NCI-H82 treated with DMSO at 0.1 percent for 48 hours (cell line): ENCODE data around the gene NELFB.
A peak's percentile ranks its signal among the peaks of the same experiment; 100 is the strongest.

Experiments
- DNase-seq: peaks from one replicate; lab custom pipeline; 2025; ENCODE audit not compliant: unreplicated experiment; lab: John Stamatoyannopoulos, UW

Gene NELFB

GRCh38 chr9:137254624-137255447 is at the start of gene NELFB:
NELFB (plus strand) TSS chr9:137255327.
- DNase-seq: peak; percentile 52

DNA sequence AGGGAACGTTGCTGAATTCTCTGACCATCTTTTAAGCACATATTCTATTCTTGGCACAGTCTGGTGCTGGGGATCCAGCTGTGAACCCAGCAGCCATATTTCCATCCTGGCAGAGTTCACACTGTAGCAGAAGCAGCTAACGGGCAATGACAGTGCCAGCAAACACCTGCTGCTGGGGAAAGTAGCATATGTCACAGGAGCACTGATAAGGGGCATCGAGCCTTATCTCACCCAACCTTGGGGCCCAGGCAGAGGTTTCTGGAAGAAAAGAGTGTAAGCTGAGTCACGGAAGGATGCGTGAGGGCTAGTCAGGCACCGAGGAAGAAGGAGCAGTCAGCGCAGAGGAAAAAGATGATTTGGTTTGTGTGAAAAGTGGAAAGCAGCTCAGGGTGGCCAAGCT is 48.5 kb upstream of the NELFB start:
- DNase-seq: no peak

DNA sequence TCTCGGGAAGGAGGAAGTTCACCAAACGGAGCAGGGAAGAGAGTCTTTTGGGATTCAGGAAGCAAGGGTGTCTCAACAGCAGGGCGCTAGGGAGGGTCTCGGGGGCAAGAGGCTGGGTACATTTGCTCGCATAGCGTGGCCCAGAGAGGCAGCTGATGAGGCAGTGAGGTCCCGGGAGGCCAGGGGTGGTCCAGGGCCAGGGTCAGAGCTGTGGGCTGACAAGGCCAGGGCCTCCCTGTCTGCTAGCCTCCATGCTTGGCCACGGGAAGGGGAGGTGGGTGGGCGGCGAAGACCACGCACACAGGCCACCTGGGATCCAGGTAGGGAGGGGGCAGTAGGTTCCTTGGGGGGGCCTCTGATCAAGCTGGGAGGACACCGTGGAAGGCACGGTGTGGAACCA is 43.6 kb upstream of the NELFB start:
- no peak for DNase-seq

DNA sequence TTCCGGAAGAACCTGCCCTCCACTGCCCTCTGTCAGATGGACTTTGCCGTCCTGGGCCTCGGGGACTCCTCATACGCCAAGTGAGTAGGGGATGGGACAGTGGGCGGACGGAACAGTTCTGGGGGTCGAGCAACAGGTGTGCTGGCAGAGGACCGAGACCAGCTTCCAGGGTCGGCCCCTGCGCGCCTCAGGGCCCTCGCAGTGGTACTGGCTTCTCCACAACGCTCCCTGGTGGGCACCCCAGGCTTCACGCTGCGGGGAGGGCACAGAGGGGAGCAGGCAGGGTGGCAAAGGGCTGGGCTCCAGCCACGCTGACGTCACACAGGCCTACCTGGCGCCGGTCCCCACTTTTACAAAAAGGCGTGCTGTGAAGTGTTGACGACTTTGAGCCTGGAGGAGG is 42.6 kb upstream of the NELFB start:
- DNase-seq: no peak

- DNase-seq: no peak
These were observed 41.7 kb upstream of the NELFB start for GRCh38 chr9:137213160-137214060.

- no peak for DNase-seq
These were observed 40.5 kb upstream of the NELFB start for GRCh38 chr9:137214620-137215019.

DNA sequence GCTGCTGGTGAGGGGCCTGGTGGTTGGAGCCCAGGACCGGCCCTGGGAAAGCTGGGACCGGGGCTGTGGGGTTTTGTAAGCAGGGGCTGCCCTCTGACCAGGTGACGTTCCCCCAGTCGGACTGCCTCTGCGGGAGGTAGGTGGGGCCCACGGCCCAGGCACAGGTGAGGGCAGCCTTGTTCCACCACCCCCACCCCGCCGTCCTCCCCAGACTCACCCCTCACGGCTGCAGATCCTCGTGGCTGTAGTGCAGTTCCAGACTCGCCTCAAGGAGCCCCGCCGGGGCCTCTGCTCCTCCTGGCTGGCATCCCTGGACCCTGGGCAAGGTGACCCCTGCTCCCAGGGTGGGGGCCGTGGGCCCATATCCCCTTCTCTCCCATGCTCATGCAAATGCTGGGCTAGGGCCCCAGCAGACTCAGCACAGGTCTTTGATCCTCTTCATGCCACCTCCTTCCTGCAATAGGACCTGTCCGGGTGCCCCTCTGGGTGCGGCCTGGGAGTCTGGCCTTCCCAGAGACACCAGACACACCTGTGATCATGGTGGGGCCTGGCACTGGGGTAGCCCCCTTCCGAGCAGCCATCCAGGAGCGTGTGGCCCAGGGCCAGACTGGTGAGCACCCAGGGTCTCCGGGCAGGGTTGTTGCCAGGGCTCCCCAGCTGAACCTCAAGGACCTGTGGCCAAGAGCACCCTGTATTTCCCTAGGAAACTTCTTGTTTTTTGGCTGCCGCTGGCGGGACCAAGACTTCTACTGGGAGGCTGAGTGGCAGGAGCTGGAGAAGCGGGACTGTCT is 39.7 kb upstream of the NELFB start:
- no peak for DNase-seq

GRCh38 chr9:137216188-137216965 is 38.8 kb upstream of the NELFB start:
- no peak for DNase-seq

DNA sequence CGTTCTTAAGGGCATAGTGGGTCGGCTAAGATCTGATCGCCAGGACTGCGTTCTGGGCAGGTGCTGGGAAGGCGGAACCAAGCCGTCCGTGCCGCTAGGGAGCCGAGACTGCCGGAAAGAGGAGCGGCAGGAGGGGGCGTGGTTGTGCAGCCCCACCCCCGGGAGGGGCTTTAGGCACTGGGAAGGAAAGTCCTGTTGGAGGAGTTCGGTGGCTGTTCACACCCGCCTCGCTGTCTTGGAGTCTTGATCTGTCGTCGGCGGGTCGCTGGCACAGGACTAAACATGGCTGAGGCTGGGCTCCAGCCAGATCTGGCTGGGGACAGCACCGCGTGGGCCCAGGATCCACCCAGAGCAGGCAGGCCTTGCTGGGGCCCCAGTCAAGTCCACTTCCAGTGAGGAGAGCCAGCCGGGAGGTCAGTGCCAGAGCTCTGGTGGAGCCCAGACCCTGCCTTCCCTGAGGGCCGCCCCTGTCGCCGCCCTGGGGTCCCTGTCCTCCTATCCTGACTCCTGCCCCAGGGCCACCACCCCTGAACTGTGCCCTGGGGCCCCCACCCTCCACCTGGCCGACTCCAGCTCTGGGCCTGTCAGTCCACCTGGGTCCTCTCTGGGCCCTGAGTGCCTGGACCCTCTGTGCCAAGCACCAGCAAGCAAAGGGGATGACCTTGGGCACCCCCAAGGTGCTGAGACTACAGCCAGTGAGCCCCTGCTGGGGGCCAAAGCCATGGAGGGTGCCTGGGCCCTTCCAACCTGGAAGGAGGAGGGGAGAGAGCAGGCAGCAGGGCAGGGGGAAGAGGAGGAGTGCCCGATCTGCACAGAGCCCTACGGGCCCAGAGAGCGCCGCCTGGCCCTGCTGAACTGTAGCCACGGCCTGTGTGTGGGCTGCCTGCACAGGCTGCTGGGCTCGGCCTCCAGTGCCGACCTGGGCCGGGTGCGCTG is 37.6 kb upstream of the NELFB start:
- DNase-seq: no peak

- DNase-seq: no peak
These were observed 36.8 kb upstream of the NELFB start for GRCh38 chr9:137218212-137218753.

GRCh38 chr9:137218754-137219271 is 36.3 kb upstream of the NELFB start:
- no peak for DNase-seq

DNA sequence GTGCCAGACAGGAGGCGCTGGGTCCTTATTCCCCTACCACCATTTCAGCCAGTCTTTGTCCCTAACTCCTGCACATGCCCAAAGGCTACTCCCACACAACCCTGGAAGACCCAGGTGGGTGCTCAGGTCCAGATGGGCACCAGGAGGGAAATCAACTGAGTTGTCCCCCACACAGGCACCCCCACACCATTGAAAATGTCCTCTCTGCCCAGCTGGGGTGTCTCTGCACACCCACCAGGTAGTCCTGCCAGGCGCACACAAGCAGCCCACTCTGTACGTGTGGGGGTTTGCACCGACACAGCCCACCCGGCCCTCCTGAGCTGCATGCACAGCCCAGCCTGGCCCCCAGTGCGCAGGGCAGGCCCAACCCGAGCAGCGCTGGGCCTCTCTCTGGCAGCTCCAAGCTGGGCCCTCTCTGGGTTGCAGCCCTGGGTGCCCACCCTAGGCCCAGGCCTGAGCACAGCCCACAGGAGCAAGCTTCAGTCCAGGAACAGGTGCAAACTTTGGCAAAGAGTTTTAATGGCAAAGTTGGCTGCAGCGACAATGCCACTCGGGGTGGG is 35.3 kb upstream of the NELFB start:
- no peak for DNase-seq

DNA sequence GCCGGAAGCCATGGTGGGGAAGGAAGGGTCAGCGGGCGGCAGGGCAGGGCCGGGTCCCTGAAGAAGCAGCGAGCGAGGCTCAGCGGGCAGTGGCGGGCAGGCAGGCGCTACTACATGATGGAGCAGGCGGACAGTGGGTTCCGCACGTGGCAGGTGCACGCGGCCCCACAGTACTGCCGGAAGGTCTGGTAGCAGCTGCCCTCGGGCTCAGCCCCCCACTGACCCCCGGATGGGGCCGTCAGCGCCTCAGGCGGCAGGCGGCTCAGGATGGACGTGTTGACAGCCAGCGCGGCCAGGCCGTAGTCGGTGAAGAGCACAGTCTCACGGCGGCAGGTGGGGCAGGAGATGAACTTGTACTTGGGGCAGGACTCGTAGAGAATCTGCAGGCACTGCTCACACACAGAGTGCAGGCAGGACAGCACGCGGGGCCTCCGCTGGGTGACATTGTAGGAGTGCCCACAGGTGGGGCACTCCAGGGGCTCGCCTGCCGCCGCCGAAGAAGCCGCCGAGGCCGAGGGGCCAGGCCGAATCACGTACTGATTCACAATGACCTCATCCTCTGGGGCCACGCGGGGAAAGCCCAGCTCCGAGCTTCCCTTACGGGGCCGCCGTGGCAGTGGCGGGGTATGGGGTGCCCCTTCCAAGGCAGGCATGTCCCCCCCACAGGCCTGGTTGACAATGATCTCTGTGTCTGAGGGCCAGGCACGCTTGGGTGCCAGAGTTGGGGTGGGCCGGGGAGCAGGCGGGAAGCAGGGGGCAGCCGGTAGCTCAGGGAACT is 34.6 kb upstream of the NELFB start:
- DNase-seq: no peak

- DNase-seq: no peak
These were observed 34.0 kb upstream of the NELFB start for GRCh38 chr9:137221095-137221505.

DNA sequence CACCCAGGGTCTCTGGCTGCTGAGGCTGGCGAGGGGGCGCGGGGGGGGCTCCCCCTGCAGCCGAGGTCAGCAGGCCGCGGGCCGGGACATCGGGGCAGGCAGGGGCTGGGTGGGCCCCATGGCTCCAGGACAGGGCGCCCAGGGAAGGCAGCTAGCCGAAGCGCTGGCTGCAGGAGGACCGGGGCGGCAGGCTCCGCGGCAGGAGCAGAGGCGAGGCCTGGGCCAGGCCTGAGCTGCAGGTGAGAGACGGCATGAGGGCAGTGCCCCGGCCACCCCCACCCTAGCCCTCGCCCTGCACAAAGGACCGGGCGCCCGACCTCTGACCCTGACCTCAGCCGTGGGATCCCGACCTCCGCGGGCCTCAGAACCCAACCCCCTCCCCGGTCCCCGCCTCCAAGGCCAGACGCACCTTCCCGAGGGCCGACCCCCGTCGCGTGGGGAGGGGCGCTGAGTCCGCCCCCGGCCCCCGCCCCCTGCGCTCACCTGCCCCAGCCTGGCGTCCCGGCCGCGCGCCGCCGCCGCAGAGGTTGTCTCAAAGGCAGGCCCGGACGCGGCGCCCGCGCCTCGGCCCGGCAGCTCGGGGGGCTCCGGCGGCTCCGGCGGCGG is 33.5 kb upstream of the NELFB start:
- no peak for DNase-seq

DNA sequence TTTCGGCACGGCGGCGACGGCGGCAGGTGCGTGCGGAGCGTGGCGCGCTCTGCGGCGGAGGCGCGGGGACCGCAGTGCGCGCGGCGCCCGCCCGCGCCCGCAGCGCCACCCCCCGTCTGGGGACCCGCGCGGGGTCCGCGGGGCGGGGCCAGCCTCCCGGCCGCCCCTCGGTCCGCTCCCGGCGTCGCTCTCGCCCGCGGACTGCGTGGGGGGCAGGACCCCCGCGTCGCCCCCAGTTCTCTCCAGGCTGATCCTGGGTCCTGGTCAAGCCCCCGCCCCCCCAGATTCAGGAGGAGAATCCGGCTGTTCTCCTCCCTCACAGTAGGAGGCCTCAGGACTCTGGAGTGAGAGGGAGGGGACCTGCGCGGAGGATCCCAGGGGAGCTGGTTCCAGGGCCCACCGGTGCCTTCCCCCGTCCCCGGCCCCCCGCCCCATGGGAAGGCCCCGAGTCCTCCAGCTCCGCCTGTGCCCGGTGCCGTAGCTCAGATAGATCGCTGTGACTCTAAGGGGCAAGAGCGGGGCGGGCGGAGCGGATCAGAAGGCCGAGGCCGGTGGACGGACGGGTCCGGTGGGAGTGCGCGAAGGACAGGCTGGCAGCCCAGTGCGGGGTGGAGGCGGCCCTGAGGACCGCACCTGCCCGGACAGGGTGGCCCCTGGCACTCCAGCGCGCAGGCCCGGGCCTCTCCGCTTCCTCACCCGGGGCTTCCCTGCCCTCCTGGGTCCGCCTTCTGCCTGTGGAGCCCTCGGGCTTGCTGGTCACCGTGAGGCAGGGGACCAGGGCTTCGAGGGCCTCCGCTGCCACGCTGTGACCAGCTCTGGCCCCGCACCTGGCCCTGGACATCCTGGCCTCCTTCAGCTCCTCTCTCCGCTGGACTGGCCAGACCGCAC is 32.7 kb upstream of the NELFB start, which contains the start of gene RNF208:
Gene RNF208, minus strand, starts transcription at position 51 of the 888 bp plus-strand sequence. CDS start 1,028 bp downstream, outside the sequence.
- DNase-seq: no peak
